GM19238 (cell line): ENCODE results near the gene GRM4.

Experiments
- DNase-seq: peaks from one replicate; pipeline ENCODE4 v3.0.0; 2011; ENCODE audit warnings: low spot score; ENCODE audit not compliant: insufficient read length

GRM4 gene

GRCh38 chr6:33995309-33996119, 150.4 kb downstream of the GRM4 start:
- DNase-seq: no peak

- no peak for DNase-seq
These were observed 151.2 kb downstream of the GRM4 start for GRCh38 chr6:33994472-33995308.

GRCh38 chr6:33993653-33994471, 152.0 kb downstream of the GRM4 start:
- DNase-seq: no peak

GRCh38 chr6:33993091-33993490, 152.8 kb downstream of the GRM4 start:
- no peak for DNase-seq

- DNase-seq: no peak
These were observed 153.7 kb downstream of the GRM4 start for GRCh38 chr6:33992191-33992590.

GRCh38 chr6:33991610-33992009, 154.3 kb downstream of the GRM4 start:
- no peak for DNase-seq

- no peak for DNase-seq
These were observed 155.8 kb downstream of the GRM4 start for GRCh38 chr6:33990061-33990541.

GRCh38 chr6:33989016-33989854, 156.7 kb downstream of the GRM4 start:
- no peak for DNase-seq

GRCh38 chr6:33988121-33989015, 157.5 kb downstream of the GRM4 start:
- DNase-seq: no peak

- no peak for DNase-seq
These were observed 158.3 kb downstream of the GRM4 start for GRCh38 chr6:33987531-33988021.

- DNase-seq: no peak
These were observed 159.9 kb downstream of the GRM4 start for GRCh38 chr6:33985947-33986346.

- no peak for DNase-seq
These were observed 160.6 kb downstream of the GRM4 start for GRCh38 chr6:33985313-33985751.

- no peak for DNase-seq
These were observed 161.2 kb downstream of the GRM4 start for GRCh38 chr6:33984466-33985312.

- no peak for DNase-seq
These were observed 162.0 kb downstream of the GRM4 start for GRCh38 chr6:33983721-33984465.

- DNase-seq: no peak
These were observed 162.7 kb downstream of the GRM4 start for GRCh38 chr6:33983109-33983716.

- DNase-seq: no peak
These were observed 164.0 kb downstream of the GRM4 start for GRCh38 chr6:33981861-33982260.

- DNase-seq: no peak
These were observed 164.5 kb downstream of the GRM4 start for GRCh38 chr6:33981421-33981820.
